HG02870 (cell line): ENCODE measurements around the gene PIM3.

Source experiments
- ATAC-seq: cut with Tn5 transposase; IDR thresholded peaks from one replicate; pipeline ENCODE4 v1.9.1; 2021; ENCODE audit warnings: mild to moderate bottlenecking, moderate library complexity; ENCODE audit not compliant: unreplicated experiment

PIM3 gene

GRCh38 chr22:49927483-49928184 lies 32.9 kb upstream of the PIM3 start:
- no peak for ATAC-seq

GRCh38 chr22:49928185-49928495 lies 32.4 kb upstream of the PIM3 start:
- ATAC-seq = no peak

- ATAC-seq = no peak
These were observed 31.9 kb upstream of the PIM3 start for GRCh38 chr22:49928555-49929210.

GRCh38 chr22:49929211-49929979 lies 31.2 kb upstream of the PIM3 start:
- ATAC-seq = no peak

- ATAC-seq = no peak
These were observed 30.5 kb upstream of the PIM3 start for GRCh38 chr22:49929994-49930575.

GRCh38 chr22:49930596-49931412 lies 29.8 kb upstream of the PIM3 start:
- ATAC-seq = no peak

- ATAC-seq = no peak
These were observed 27.1 kb upstream of the PIM3 start for GRCh38 chr22:49933236-49934159.

- no peak for ATAC-seq
These were observed 26.2 kb upstream of the PIM3 start for GRCh38 chr22:49934160-49934890.

- no peak for ATAC-seq
These were observed 25.5 kb upstream of the PIM3 start for GRCh38 chr22:49934891-49935557.

GRCh38 chr22:49935561-49935960 lies 25.0 kb upstream of the PIM3 start:
- no peak for ATAC-seq

GRCh38 chr22:49936018-49936972 lies 24.3 kb upstream of the PIM3 start:
- ATAC-seq = peak; percentile 65

GRCh38 chr22:49936973-49937757 lies 23.4 kb upstream of the PIM3 start:
- ATAC-seq = no peak

- ATAC-seq = no peak
These were observed 22.6 kb upstream of the PIM3 start for GRCh38 chr22:49937758-49938564.

- ATAC-seq = no peak
These were observed 21.9 kb upstream of the PIM3 start for GRCh38 chr22:49938565-49939136.

- no peak for ATAC-seq
These were observed 18.9 kb upstream of the PIM3 start for GRCh38 chr22:49941507-49942316.
